ENCODE results near the gene HABP4. TPM values are rescaled to one million over a fixed set of nuclear protein-coding genes. Genes with fewer than 3 reads are reported as not detected.

The HABP4 gene
- total and polyA plus RNA-seq, 4 donors: 1.1 to 4.0 (median 2.9) TPM

DNA sequence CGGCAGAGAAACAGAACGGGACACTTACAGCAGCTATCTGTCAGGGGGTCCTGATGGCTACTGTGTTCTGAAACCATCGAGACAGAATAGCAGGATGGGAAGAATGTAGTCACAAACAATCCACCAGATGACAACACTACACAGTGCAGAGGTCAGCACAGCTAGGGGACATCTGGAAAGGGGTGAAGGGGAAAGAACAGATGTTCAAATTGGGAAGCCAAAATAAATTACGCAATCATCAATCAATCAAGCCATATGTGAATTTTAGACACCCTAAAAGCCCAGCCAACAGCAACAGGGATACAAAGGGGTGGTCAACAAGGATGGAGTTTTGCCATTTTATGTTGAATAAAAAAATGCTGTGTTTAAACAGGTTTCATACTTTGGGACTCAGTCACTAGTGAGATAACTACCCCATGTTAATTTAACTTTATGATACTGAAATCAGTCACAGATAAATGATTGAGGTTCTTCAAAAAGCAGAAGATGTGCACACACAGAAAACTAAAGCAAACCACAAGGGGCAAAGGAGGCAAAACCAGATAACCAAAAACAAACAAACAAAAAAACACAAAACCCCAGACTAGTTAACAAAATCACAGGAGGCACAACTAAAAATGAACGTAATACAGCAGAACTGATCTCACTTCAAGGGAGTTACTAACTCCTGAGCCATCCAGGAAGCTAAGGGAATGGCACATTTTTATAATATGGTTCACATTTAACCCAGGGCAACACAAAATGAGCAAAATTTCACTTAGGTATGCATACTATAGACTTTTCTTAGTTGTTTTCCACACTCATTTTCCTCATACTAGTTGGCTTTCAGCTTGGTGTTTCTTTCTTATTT lies 65.9 kb downstream of the HABP4 start:
- no peaks in the 10 kb centered on the region for H3K9me3 ChIP-seq (ENCODE audit: control insufficient read depth in 4 of 4, low read length in 3 of 4)
- WGBS: 78% methylated on average over 5 of the region's 5 CpGs
- peaks cover 2 to 22% (median 14%) of the 10 kb centered on the region in 4 donors for H3K36me3 ChIP-seq (ENCODE audit: control insufficient read depth in 4 of 4, insufficient read depth in 3 of 4, low read depth in 1 of 4, low read length in 3 of 4)
- no peaks in the 10 kb centered on the region for H3K27me3 ChIP-seq (ENCODE audit: control insufficient read depth in 4 of 4, insufficient read depth in 4 of 4, low read length in 3 of 4)
- peaks cover 0 to 3% (median 0%) of the 10 kb centered on the region in 4 donors for H3K4me1 ChIP-seq (ENCODE audit: control insufficient read depth in 4 of 4, insufficient read depth in 4 of 4, low read length in 3 of 4)
- no peak for DNase-seq (ENCODE audit: low spot score)
- H3K27ac ChIP-seq (ENCODE audit: low read depth in 1 of 2, low read length in 2 of 2): no peak overlapping the region
- TF ChIP-seq NR2F2 (IDR thresholded peaks at IDR 0.05) (peak; percentile 60), HNF4A (conservative IDR thresholded peaks at IDR 0.05) (peak; percentile 17 to 37), RAD21 (IDR thresholded peaks at IDR 0.05) (peak; percentile 10 to 25)
- TF ChIP-seq, protein P1, sequence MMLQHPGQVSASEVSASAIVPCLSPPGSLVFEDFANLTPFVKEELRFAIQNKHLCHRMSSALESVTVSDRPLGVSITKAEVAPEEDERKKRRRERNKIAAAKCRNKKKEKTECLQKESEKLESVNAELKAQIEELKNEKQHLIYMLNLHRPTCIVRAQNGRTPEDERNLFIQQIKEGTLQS (IDR thresholded peaks at IDR 0.05): no peak
- H3K9ac ChIP-seq (ENCODE audit: low read depth in 1 of 2, low read length in 2 of 2): no peak overlapping the region
- no peak overlapping the region for H3K4me3 ChIP-seq (ENCODE audit: low read depth in 1 of 3, low read length in 3 of 3)

- no peaks in the 10 kb centered on the region for H3K9me3 ChIP-seq (ENCODE audit: control insufficient read depth in 4 of 4, low read length in 3 of 4)
- DNase-seq (ENCODE audit: low spot score): no peak
- TF ChIP-seq FOXA1 (IDR thresholded peaks at IDR 0.05): no peak
- TF ChIP-seq MAX (IDR thresholded peaks at IDR 0.05): no peak
- TF ChIP-seq JUND (IDR thresholded peaks at IDR 0.05): no peak
- no peak for TF ChIP-seq HNF4A (conservative IDR thresholded peaks at IDR 0.05)
- TF ChIP-seq RXRA (IDR thresholded peaks at IDR 0.05): no peak
- no peak for TF ChIP-seq TAF1 (conservative IDR thresholded peaks at IDR 0.05)
- no peak for TF ChIP-seq SP1 (IDR thresholded peaks at IDR 0.05)
- TF ChIP-seq YY1 (IDR thresholded peaks at IDR 0.05): no peak
- no peak for TF ChIP-seq REST (IDR thresholded peaks at IDR 0.05)
- TF ChIP-seq GABPA (IDR thresholded peaks at IDR 0.05 in 1 of 2, conservative IDR thresholded peaks at IDR 0.05 in 1 of 2): no peak
- TF ChIP-seq NR2F2 (IDR thresholded peaks at IDR 0.05): no peak
- no peak for TF ChIP-seq CTCF (IDR thresholded peaks at IDR 0.05; ENCODE audit: low read depth, low read length, missing input control)
- no peak for TF ChIP-seq HNF4G (IDR thresholded peaks at IDR 0.05)
- TF ChIP-seq, protein P2, sequence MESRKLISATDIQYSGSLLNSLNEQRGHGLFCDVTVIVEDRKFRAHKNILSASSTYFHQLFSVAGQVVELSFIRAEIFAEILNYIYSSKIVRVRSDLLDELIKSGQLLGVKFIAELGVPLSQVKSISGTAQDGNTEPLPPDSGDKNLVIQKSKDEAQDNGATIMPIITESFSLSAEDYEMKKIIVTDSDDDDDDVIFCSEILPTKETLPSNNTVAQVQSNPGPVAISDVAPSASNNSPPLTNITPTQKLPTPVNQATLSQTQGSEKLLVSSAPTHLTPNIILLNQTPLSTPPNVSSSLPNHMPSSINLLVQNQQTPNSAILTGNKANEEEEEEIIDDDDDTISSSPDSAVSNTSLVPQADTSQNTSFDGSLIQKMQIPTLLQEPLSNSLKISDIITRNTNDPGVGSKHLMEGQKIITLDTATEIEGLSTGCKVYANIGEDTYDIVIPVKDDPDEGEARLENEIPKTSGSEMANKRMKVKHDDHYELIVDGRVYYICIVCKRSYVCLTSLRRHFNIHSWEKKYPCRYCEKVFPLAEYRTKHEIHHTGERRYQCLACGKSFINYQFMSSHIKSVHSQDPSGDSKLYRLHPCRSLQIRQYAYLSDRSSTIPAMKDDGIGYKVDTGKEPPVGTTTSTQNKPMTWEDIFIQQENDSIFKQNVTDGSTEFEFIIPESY (IDR thresholded peaks at IDR 0.05): no peak
- TF ChIP-seq RAD21 (IDR thresholded peaks at IDR 0.05): no peak
- WGBS: 96% methylated on average over 7 of the region's 7 CpGs
- no peak overlapping the region for H3K4me3 ChIP-seq (ENCODE audit: low read depth in 1 of 3, low read length in 3 of 3)
- peaks cover 0 to 3% (median 0%) of the 10 kb centered on the region in 4 donors for H3K4me1 ChIP-seq (ENCODE audit: control insufficient read depth in 4 of 4, insufficient read depth in 4 of 4, low read length in 3 of 4)
- no peak overlapping the region for H3K9ac ChIP-seq (ENCODE audit: low read depth in 1 of 2, low read length in 2 of 2)
- peaks cover 3 to 18% (median 6%) of the 10 kb centered on the region in 4 donors for H3K36me3 ChIP-seq (ENCODE audit: control insufficient read depth in 4 of 4, insufficient read depth in 3 of 4, low read depth in 1 of 4, low read length in 3 of 4)
- no peak overlapping the region for H3K27ac ChIP-seq (ENCODE audit: low read depth in 1 of 2, low read length in 2 of 2)
- H3K27me3 ChIP-seq (ENCODE audit: control insufficient read depth in 4 of 4, insufficient read depth in 4 of 4, low read length in 3 of 4): no peaks in the 10 kb centered on the region
Measured at GRCh38 chr9:96519095-96519494, 69.1 kb downstream of the HABP4 start.

All from liver (tissue), 9 donors.